Measurements from ENCODE around the gene CCDC12. TPM values are rescaled to one million over a fixed set of nuclear protein-coding genes. Genes with fewer than 3 reads are reported as not detected.

CCDC12 gene
- total RNA-seq, 1 donor from 2014 or later: 64.3 TPM

DNA sequence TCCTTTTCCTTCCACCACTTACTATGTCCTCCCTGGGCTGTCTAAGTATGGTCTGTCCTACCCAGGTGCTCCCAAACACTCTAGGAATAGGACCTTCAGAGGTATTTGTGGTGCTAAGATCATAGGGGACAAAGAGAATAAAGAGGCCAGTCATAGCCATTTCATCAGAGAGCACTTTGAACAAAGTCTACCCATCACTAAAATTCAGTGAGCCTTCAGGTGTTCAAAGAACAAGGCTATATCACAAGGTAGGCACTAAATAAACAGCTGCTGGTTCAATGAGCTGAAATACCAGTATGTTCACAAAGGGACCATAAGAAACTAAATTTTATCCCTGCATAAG lies 41.7 kb upstream of the CCDC12 start:
- Mint-ChIP-seq H3K4me1 (ENCODE audit: low read depth) (peaks cover 10% of the 10 kb centered on the region), H3K36me3 (ENCODE audit: insufficient read depth) (peaks cover 13% of the 10 kb centered on the region), H3K27ac (no peak overlapping the region), H3K27me3 (no peaks in the 10 kb centered on the region), H3K9me3 (ENCODE audit: low read depth) (no peaks in the 10 kb centered on the region), H3K4me3 (ENCODE audit: low read depth) (no peak overlapping the region)
- no peak for DNase-seq (ENCODE audit: low spot score, unreplicated experiment)
- no peak for TF ChIP-seq CTCF (IDR thresholded peaks at IDR 0.05; ENCODE audit: unreplicated experiment)

DNA sequence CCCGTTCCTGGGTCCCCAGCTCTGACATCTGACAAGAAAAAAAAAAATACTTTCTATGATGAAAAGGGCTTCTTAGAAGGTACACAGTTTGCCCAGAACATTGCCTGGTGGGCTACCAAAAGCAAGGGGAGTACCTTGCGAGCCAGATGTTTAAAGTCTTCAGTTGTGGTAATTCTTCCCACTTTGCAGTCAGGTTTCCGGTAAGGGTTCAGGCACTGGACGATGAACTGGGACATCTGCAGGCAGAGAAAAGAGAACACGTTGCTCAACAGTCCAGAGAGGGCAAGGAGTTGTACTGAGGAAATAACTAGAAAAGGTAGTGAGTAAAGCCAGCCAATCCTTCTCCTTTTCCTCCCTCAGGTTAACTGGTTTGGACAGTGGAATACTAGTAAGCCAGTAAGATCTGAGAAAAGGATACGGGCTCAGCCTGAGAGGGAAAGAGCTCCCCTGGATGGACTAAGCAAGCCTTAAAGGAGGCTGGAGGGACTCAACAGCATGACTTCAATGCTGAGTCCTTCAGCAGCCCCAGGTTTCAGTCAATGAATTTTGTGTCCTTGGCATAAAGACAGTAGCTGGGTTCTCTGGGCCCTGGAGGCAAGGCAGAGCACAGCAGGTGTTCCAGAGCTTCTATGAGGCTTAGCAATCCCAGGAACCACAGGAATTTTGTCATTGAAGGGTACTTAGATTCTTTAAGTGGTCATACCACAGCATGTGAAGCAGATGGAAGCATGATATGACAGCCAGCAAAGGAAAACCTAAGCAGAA lies 41.1 kb upstream of the CCDC12 start:
- H3K36me3 Mint-ChIP-seq (ENCODE audit: insufficient read depth): peaks cover 13% of the 10 kb centered on the region
- H3K9me3 Mint-ChIP-seq (ENCODE audit: low read depth): no peaks in the 10 kb centered on the region
- TF ChIP-seq CTCF (IDR thresholded peaks at IDR 0.05; ENCODE audit: unreplicated experiment): no peak
- H3K27me3 Mint-ChIP-seq: no peaks in the 10 kb centered on the region
- peaks cover 10% of the 10 kb centered on the region for H3K4me1 Mint-ChIP-seq (ENCODE audit: low read depth)
- no peak overlapping the region for H3K4me3 Mint-ChIP-seq (ENCODE audit: low read depth)
- no peak for DNase-seq (ENCODE audit: low spot score, unreplicated experiment)
- no peak overlapping the region for H3K27ac Mint-ChIP-seq

DNA sequence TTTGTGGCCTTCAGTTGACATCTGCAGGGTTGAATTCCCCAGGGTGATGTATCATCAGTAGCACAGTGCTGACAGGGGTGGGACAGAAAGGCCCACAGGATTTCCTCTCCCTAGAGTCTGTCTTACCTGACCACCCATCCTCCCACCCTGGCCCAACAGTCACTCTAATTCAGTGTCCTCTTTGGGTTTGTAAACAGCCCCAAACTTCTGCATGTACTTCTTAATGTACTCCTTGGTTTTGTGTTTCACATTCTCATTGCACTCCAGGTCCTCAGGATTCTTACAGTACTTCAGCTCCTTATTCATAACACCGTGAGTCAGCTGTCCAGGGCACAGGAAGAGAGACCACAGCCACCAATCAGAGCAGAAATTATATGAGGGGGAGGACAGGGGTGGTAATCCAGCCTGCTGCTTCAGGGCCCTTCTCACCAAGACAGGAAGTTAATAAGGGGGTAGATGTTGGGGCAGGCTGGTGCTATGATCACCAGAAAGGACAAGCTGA lies 40.4 kb upstream of the CCDC12 start:
- peaks cover 10% of the 10 kb centered on the region for H3K4me1 Mint-ChIP-seq (ENCODE audit: low read depth)
- H3K27me3 Mint-ChIP-seq: no peaks in the 10 kb centered on the region
- peaks cover 11% of the 10 kb centered on the region for H3K36me3 Mint-ChIP-seq (ENCODE audit: insufficient read depth)
- H3K9me3 Mint-ChIP-seq (ENCODE audit: low read depth): no peaks in the 10 kb centered on the region
- H3K27ac Mint-ChIP-seq: peak overlapping the region; percentile 77
- TF ChIP-seq CTCF (IDR thresholded peaks at IDR 0.05; ENCODE audit: unreplicated experiment): no peak
- H3K4me3 Mint-ChIP-seq (ENCODE audit: low read depth): no peak overlapping the region
- no peak for DNase-seq (ENCODE audit: low spot score, unreplicated experiment)

DNA sequence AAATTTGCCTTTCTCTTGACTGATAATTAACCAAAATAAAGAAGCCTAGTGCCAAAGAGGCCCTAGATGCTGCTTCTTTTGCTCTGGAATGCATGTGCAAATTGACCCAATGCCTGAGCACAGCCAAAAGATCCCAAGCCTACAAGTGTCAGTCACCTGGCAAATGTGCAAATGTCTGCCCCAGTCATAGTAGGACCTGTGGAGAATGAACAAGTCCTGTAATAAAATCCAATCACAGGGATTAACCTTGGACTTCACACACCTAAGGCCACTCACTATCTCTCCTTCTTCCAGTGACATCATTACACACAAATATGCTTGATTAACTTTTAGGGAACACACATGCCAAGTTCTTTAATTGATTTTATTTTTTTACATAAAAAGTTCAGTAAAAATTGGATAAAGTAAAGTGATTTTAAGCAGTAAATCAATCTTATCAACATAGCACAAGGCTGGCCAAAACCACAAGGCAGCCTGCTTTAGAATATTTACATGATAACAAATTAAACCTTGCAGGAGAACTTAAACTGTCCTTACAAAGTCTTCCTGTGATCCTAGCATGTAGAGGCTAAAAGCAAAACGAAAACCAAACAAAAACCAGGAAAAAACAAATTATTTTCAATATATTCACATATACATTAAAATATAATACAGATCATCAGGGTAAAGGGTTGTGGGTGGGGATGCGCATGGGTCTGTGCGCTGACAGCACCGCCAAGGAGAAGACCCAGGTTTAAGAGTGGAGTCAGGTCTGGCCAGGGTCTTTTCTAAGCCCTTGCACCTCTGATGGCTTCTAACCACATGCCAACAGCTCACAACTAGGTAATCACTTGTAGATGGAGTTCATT lies 39.8 kb upstream of the CCDC12 start:
- no peaks in the 10 kb centered on the region for H3K9me3 Mint-ChIP-seq (ENCODE audit: low read depth)
- H3K36me3 Mint-ChIP-seq (ENCODE audit: insufficient read depth): peaks cover 11% of the 10 kb centered on the region
- peaks cover 10% of the 10 kb centered on the region for H3K4me1 Mint-ChIP-seq (ENCODE audit: low read depth)

More for the DNA sequence above, 39.8 kb upstream of the CCDC12 start:
- TF ChIP-seq CTCF (IDR thresholded peaks at IDR 0.05; ENCODE audit: unreplicated experiment): no peak
- H3K27me3 Mint-ChIP-seq: no peaks in the 10 kb centered on the region
- no peak for DNase-seq (ENCODE audit: low spot score, unreplicated experiment)
- H3K27ac Mint-ChIP-seq: no peak overlapping the region
- no peak overlapping the region for H3K4me3 Mint-ChIP-seq (ENCODE audit: low read depth)

Measured in progenitor cell of endocrine pancreas (in vitro differentiated cells).